Smooth muscle cell (in vitro differentiated cells): ENCODE measurements around the gene AGBL1. TPM values are rescaled to one million over a fixed set of nuclear protein-coding genes. Genes with fewer than 3 reads are reported as not detected.

Experiments
- DNase-seq: peaks from one replicate; lab custom pipeline; 2025; ENCODE audit not compliant: unreplicated experiment; lab: John Stamatoyannopoulos, UW
- H2AFZ ChIP-seq: fragments of 200-600 bp; sonication (generic); 2 replicates; pipeline ENCODE4 v1.6.0; 2016; ENCODE audit warnings: antibody characterized with exemption, low read depth, mild to moderate bottlenecking
- H3F3A ChIP-seq: fragments of 200-600 bp; sonication (generic); 2 replicates; pipeline ENCODE4 v1.6.0; 2017; ENCODE audit warnings: antibody characterized with exemption, low read depth
- H3K27ac ChIP-seq: fragments of 200-600 bp; sonication (generic); 2 replicates; pipeline ENCODE4 v1.5.1; 2016; ENCODE audit warnings: low read depth, mild to moderate bottlenecking
- H3K27me3 ChIP-seq: fragments of 200-600 bp; sonication (generic); 2 replicates; pipeline ENCODE4 v1.6.1; 2016; ENCODE audit warnings: low read depth, mild to moderate bottlenecking
- H3K36me3 ChIP-seq: fragments of 200-600 bp; sonication (generic); 2 replicates; pipeline ENCODE4 v1.5.1; 2016; ENCODE audit warnings: low read depth
- H3K4me1 ChIP-seq: fragments of 200-600 bp; sonication (generic); 2 replicates; pipeline ENCODE4 v1.5.1; 2016; ENCODE audit warnings: low read depth
- H3K4me2 ChIP-seq: fragments of 200-600 bp; sonication (generic); 2 replicates; pipeline ENCODE4 v1.6.0; 2016; ENCODE audit warnings: mild to moderate bottlenecking
- H3K4me3 ChIP-seq: fragments of 200-600 bp; sonication (generic); 2 replicates; pipeline ENCODE4 v1.5.1; 2016; ENCODE audit warnings: mild to moderate bottlenecking
- H3K79me2 ChIP-seq: fragments of 200-600 bp; sonication (generic); 2 replicates; pipeline ENCODE4 v1.6.0; 2016; ENCODE audit warnings: low read depth, mild to moderate bottlenecking
- H3K9ac ChIP-seq: fragments of 200-600 bp; sonication (generic); 2 replicates; pipeline ENCODE4 v1.6.0; 2016; ENCODE audit warnings: low read depth
- H3K9me3 ChIP-seq: fragments of 200-600 bp; sonication (generic); replicated peaks from 2 replicates; pipeline ENCODE4 v1.5.1; 2016; ENCODE audit warnings: low read depth
- H4K20me1 ChIP-seq: fragments of 200-600 bp; sonication (generic); 2 replicates; pipeline ENCODE4 v1.6.0; 2016; ENCODE audit warnings: low read depth
- CTCF ChIP-seq: fragments of 200-600 bp; sonication (generic); IDR thresholded peaks from 2 replicates; pipeline ENCODE4 v1.5.1; 2017; ENCODE audit warnings: borderline replicate concordance, mild to moderate bottlenecking, antibody characterized with exemption; ENCODE audit not compliant: insufficient read depth, poor library complexity, severe bottlenecking
- WGBS: methylation state at CpG from one replicate; pipeline ENCODE4 v1.1.7; 2016; ENCODE audit warnings: low lambda C conversion rate; 5-methylcytosine and 5-hydroxymethylcytosine counted together
- polyA plus RNA-seq: library from polyadenylated mRNA; unstranded; fragments of >200 nt; fragmentation: Nextera tagmentation; extraction: Ambion mirVana; gene quantifications from 2 replicates; pipeline ENCODE4 v1.2.1, GENCODE V29; 2016
- total RNA-seq: library from RNA; depleted of rRNA; stranded (reverse); fragments of >200 nt; gene quantifications from 2 replicates; pipeline ENCODE4 v1.2.3, GENCODE V29; 2014

The AGBL1 gene
- total and polyA plus RNA-seq, 2 experiments from 2014 or later: not detected

DNA sequence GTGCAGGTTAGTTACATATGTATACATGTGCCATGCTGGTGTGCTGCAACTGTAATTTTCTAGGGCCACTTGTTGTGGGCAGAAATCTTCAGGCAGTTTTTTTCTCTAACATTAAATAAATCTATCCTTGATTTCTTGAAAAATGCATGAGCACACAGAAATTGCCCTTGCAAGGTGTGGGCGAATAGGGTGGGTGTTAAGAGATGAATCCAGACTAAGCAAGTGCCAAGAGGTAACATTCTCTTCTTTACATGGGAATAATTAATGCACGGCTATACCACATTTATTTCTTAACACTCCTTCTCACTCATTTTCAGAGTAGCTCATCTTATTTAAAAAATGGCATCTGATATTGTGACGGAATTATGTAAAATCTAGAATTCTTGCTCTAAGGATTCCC lies 719.6 kb downstream of the AGBL1 start:
- WGBS: 91% methylated on average over 3 of the region's 3 CpGs
- no peaks in the 10 kb centered on the region for H4K20me1 ChIP-seq
- no peak overlapping the region for H3K4me3 ChIP-seq
- H3K36me3 ChIP-seq: no peaks in the 10 kb centered on the region
- no peaks in the 10 kb centered on the region for H3F3A ChIP-seq
- H3K27me3 ChIP-seq: peaks cover 7% of the 10 kb centered on the region
- no peaks in the 10 kb centered on the region for H3K4me1 ChIP-seq
- DNase-seq: no peak
- no peak overlapping the region for H3K27ac ChIP-seq
- H3K79me2 ChIP-seq: no peaks in the 10 kb centered on the region
- H3K9ac ChIP-seq: no peak overlapping the region
- H2AFZ ChIP-seq: no peak overlapping the region
- no peaks in the 10 kb centered on the region for H3K9me3 ChIP-seq
- no peak overlapping the region for H3K4me2 ChIP-seq
- no peak for TF ChIP-seq CTCF

GRCh38 chr15:86802244-86802643 lies 722.6 kb downstream of the AGBL1 start:
- Histone ChIP-seq H3K27me3 (peaks cover 7% of the 10 kb centered on the region), H3F3A (no peaks in the 10 kb centered on the region), H3K27ac (no peak overlapping the region), H3K36me3 (no peaks in the 10 kb centered on the region), H3K4me1 (no peaks in the 10 kb centered on the region), H4K20me1 (no peaks in the 10 kb centered on the region), H3K9ac (no peak overlapping the region), H3K4me3 (no peak overlapping the region), H3K9me3 (no peaks in the 10 kb centered on the region), H3K79me2 (no peaks in the 10 kb centered on the region), H3K4me2 (no peak overlapping the region), H2AFZ (no peak overlapping the region)
- TF ChIP-seq CTCF: no peak
- no peak for DNase-seq
- 89% methylated on average over 3 of the region's 3 CpGs for WGBS

DNA sequence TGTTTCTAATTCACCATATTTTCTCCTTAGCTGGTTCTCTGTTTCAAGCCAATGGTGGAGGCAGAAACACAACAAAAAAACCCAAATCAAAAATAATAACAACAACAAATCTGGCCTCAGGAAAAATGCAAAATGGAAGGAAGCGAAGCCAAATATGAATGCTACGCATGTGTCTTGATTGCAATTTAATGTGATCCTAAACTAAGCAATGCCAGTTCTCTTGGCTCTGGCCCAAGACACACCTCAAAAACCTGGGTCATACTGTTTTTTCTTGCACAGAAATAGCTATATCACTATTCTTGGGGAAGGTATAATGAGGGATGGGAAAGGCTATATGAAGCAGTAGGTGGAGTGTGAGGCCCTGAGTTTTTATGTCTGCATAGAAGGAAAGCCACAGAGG lies 724.7 kb downstream of the AGBL1 start:
- H3F3A ChIP-seq: no peaks in the 10 kb centered on the region
- no peak for DNase-seq
- no peaks in the 10 kb centered on the region for H3K79me2 ChIP-seq
- H4K20me1 ChIP-seq: no peaks in the 10 kb centered on the region
- peaks cover 7% of the 10 kb centered on the region for H3K27me3 ChIP-seq
- no peak overlapping the region for H3K4me3 ChIP-seq
- H3K4me2 ChIP-seq: no peak overlapping the region
- H3K27ac ChIP-seq: no peak overlapping the region
- H3K36me3 ChIP-seq: no peaks in the 10 kb centered on the region
- H3K9me3 ChIP-seq: no peaks in the 10 kb centered on the region
- H3K4me1 ChIP-seq: no peaks in the 10 kb centered on the region
- H2AFZ ChIP-seq: no peak overlapping the region
- WGBS: 93% methylated on average over 2 of the region's 2 CpGs
- no peak overlapping the region for H3K9ac ChIP-seq
- TF ChIP-seq CTCF: no peak

DNA sequence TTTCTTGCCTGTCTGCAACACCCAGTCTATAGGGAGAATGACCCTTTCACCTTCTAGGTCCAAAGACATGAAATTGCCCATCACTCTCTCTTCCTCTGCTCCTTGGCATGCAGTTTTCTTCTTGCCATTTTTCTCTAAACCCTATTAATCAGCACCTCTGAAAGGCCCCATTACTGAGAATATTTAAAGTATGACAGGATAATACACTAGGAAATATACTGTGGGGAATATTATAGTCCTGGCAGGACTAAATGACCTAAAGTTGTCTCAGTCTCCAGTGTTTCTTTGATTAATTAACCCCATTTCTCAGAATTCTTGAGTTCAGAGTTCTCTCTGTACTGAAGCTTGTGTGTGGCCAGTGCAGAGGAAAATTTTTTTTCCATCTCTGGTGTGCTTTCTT lies 730.7 kb downstream of the AGBL1 start:
- H3F3A ChIP-seq: no peaks in the 10 kb centered on the region
- no peaks in the 10 kb centered on the region for H3K79me2 ChIP-seq
- no peak overlapping the region for H3K4me3 ChIP-seq
- no peak overlapping the region for H3K4me2 ChIP-seq
- no peaks in the 10 kb centered on the region for H3K9me3 ChIP-seq
- DNase-seq: no peak
- no peaks in the 10 kb centered on the region for H3K4me1 ChIP-seq
- H3K36me3 ChIP-seq: no peaks in the 10 kb centered on the region
- H3K9ac ChIP-seq: no peak overlapping the region
- no peaks in the 10 kb centered on the region for H4K20me1 ChIP-seq
- H3K27me3 ChIP-seq: no peaks in the 10 kb centered on the region
- H3K27ac ChIP-seq: no peak overlapping the region
- no peak overlapping the region for H2AFZ ChIP-seq
- no peak for TF ChIP-seq CTCF
